ENCODE data around the gene PIGO. TPM values are rescaled to one million over a fixed set of nuclear protein-coding genes. Genes with fewer than 3 reads are reported as not detected.
A peak's percentile ranks its signal among the peaks of the same experiment; 100 is the strongest.

PIGO gene
- total and polyA plus RNA-seq, 10 of the 15 experiments (the other 5 are each of a cell fraction or from before 2014, with no cell fraction given): 8.2 to 23.3 (median 18.4) TPM

DNA sequence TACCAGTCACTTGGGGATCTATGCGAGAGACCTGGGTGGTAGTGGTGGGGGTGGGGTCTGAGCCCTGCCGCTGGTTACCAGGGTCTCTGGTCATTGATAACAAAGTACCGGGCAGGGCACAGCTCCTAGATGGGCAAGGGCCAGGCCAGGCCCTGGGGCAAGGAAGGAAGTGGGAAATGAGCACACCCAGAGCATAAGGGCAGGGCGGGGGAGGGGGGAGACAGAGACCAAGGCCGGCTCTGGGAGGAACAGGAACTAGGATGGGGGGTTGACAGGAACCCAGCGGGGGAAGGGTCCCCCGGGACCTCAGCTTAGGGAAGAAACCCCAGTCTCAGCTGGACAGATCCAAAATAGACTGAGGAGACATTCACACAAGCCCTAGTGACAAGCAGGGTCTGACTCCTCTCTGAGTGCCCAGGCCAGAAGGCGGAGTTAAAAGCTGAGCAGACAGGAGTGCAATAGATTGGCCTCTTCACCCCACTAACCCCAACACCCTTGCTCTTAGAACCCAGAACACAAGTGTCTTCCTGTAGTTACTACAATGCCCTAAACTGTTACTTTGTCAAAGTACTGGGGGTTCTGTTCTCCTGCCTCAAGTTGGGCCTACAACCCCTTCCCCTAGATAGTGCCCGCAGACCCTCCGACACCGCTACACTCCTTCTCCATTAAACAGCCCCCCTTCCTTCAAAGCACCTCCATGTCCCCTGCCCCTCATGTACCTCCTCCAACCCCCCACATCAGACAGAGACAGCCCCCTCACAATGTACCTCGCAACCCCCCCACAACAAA, 18.6 kb upstream of the PIGO start:
- BruUV-seq (replicated peaks): TSS peak; percentile 66
- TF ChIP-seq NFXL1 (IDR thresholded peaks at IDR 0.05; ENCODE audit: borderline replicate concordance) (no peak), DPF2 (IDR thresholded peaks at IDR 0.05) (no peak), SRF (IDR thresholded peaks at IDR 0.05; ENCODE audit: low read depth in 2 of 2, low read length in 2 of 2) (no peak), NBN (IDR thresholded peaks at IDR 0.05) (no peak; the same call in 1 of the 2 replicates), ZBED1 (IDR thresholded peaks at IDR 0.05; ENCODE audit: borderline replicate concordance) (no peak), TCF12 (IDR thresholded peaks at IDR 0.05; ENCODE audit: low read depth, low read length) (no peak), EP300 (IDR thresholded peaks at IDR 0.05; ENCODE audit: borderline replicate concordance in 1 of 2, control insufficient read depth in 1 of 2, low read depth in 2 of 2, low read length in 2 of 2) (no peak)
- TF ChIP-seq, protein P1, sequence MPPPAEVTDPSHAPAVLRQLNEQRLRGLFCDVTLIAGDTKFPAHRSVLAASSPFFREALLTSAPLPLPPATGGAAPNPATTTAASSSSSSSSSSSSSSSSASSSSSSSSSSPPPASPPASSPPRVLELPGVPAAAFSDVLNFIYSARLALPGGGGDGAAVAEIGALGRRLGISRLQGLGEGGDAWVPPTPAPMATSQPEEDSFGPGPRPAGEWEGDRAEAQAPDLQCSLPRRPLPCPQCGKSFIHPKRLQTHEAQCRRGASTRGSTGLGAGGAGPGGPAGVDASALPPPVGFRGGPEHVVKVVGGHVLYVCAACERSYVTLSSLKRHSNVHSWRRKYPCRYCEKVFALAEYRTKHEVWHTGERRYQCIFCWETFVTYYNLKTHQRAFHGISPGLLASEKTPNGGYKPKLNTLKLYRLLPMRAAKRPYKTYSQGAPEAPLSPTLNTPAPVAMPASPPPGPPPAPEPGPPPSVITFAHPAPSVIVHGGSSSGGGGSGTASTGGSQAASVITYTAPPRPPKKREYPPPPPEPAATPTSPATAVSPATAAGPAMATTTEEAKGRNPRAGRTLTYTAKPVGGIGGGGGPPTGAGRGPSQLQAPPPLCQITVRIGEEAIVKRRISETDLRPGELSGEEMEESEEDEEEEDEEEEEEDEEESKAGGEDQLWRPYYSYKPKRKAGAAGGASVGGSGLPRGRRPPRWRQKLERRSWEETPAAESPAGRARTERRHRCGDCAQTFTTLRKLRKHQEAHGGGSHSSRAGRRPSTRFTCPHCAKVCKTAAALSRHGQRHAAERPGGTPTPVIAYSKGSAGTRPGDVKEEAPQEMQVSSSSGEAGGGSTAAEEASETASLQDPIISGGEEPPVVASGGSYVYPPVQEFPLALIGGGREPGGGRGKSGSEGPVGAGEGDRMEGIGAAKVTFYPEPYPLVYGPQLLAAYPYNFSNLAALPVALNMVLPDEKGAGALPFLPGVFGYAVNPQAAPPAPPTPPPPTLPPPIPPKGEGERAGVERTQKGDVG (CRISPR knock-in tag; IDR thresholded peaks at IDR 0.05): no peak
- TF ChIP-seq, protein P2, sequence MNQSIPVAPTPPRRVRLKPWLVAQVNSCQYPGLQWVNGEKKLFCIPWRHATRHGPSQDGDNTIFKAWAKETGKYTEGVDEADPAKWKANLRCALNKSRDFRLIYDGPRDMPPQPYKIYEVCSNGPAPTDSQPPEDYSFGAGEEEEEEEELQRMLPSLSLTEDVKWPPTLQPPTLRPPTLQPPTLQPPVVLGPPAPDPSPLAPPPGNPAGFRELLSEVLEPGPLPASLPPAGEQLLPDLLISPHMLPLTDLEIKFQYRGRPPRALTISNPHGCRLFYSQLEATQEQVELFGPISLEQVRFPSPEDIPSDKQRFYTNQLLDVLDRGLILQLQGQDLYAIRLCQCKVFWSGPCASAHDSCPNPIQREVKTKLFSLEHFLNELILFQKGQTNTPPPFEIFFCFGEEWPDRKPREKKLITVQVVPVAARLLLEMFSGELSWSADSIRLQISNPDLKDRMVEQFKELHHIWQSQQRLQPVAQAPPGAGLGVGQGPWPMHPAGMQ (IDR thresholded peaks at IDR 0.05; ENCODE audit: borderline replicate concordance): no peak
- TF ChIP-seq, protein P3, sequence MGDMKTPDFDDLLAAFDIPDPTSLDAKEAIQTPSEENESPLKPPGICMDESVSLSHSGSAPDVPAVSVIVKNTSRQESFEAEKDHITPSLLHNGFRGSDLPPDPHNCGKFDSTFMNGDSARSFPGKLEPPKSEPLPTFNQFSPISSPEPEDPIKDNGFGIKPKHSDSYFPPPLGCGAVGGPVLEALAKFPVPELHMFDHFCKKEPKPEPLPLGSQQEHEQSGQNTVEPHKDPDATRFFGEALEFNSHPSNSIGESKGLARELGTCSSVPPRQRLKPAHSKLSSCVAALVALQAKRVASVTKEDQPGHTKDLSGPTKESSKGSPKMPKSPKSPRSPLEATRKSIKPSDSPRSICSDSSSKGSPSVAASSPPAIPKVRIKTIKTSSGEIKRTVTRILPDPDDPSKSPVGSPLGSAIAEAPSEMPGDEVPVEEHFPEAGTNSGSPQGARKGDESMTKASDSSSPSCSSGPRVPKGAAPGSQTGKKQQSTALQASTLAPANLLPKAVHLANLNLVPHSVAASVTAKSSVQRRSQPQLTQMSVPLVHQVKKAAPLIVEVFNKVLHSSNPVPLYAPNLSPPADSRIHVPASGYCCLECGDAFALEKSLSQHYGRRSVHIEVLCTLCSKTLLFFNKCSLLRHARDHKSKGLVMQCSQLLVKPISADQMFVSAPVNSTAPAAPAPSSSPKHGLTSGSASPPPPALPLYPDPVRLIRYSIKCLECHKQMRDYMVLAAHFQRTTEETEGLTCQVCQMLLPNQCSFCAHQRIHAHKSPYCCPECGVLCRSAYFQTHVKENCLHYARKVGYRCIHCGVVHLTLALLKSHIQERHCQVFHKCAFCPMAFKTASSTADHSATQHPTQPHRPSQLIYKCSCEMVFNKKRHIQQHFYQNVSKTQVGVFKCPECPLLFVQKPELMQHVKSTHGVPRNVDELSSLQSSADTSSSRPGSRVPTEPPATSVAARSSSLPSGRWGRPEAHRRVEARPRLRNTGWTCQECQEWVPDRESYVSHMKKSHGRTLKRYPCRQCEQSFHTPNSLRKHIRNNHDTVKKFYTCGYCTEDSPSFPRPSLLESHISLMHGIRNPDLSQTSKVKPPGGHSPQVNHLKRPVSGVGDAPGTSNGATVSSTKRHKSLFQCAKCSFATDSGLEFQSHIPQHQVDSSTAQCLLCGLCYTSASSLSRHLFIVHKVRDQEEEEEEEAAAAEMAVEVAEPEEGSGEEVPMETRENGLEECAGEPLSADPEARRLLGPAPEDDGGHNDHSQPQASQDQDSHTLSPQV (IDR thresholded peaks at IDR 0.05): no peak

More for the DNA sequence above, 18.6 kb upstream of the PIGO start:
- Histone ChIP-seq H4K20me1 (ENCODE audit: control insufficient read depth, insufficient read depth) (no peaks in the 10 kb centered on the region), H3K9me3 (replicated peaks; ENCODE audit: control insufficient read depth, insufficient read depth, low read length) (no peaks in the 10 kb centered on the region), H3K4me3 (peak overlapping the region; percentile 96), H2AFZ (ENCODE audit: control insufficient read depth, low read depth, low read length) (peak overlapping the region; percentile 84), H3K36me3 (ENCODE audit: control insufficient read depth in 2 of 2, insufficient read depth in 2 of 2, low read length in 1 of 2) (no peaks in the 10 kb centered on the region), H3K4me2 (ENCODE audit: control insufficient read depth, insufficient read depth) (peak overlapping the region; percentile 100), H3K9ac (ENCODE audit: control insufficient read depth, insufficient read depth, low read length) (peak overlapping the region; percentile 71), H3K27ac (ENCODE audit: control insufficient read depth, insufficient read depth) (peak overlapping the region; percentile 84), H3K79me2 (ENCODE audit: control insufficient read depth, insufficient read depth, low read length) (peaks cover 3% of the 10 kb centered on the region), H3K4me1 (ENCODE audit: control insufficient read depth, insufficient read depth, low read length) (peaks cover 30% of the 10 kb centered on the region), H3K27me3 (replicated peaks in 1 of 2; ENCODE audit: control insufficient read depth in 2 of 2, insufficient read depth in 2 of 2, low read length in 1 of 2) (no peaks in the 10 kb centered on the region)
- intact Hi-C loops (cut with micrococcal nuclease; ENCODE audit: unreplicated experiment): loop anchor here (2.0 to 10.0 kb wide), 5 partner anchors 18 to 700 kb away; partner anchors contain the start of genes CREB3, HINT2, PIGO and SPAG8
- no peak for FAIRE-seq
- 15% methylated on average over 11 of the region's 12 CpGs for WGBS (ENCODE audit: insufficient coverage, insufficient replicate concordance, low lambda C conversion rate, missing lambda C conversion rate)
- ChIA-PET CTCF (interaction anchor here (0.7 to 3.9 kb wide), 11 partner anchors 8 to 439 kb away, joined by 3 to 85 read pairs (median 4); partner anchors contain the start of gene VCP), RAD21 (ENCODE audit: unreplicated experiment) (interaction anchor here (0.6 to 2.7 kb wide), 15 partner anchors 9 to 1262 kb away, joined by 3 to 20 read pairs (median 4); partner anchors contain the start of genes CCDC107, CREB3, DNAJB5 and FANCG), SMC1A (ENCODE audit: uncharacterized antibody, unreplicated experiment) (interaction anchor here (1.0 to 3.0 kb wide), 9 partner anchors 8 to 503 kb away, joined by 3 to 23 read pairs (median 4); no protein-coding TSS in a partner anchor), POLR2A (interaction anchor here (0.7 to 3.2 kb wide), 10 partner anchors 11 to 616 kb away, joined by 3 to 27 read pairs (median 4); partner anchors contain the start of genes FANCG, PIGO, STOML2 and VCP)
- in situ Hi-C loops (cut with MboI): loop anchor here (5.0 kb wide), 3 partner anchors 142 to 487 kb away; no protein-coding TSS in a partner anchor
- DNase-seq (ENCODE audit: low read depth, low spot score): no peak
- ATAC-seq: peak; percentile 10; the same call in 2 of the 3 replicates
